Measurements from ENCODE around the gene CCDC146. TPM values are rescaled to one million over a fixed set of nuclear protein-coding genes. Genes with fewer than 3 reads are reported as not detected.
A peak's percentile ranks its signal among the peaks of the same experiment; 100 is the strongest.

CCDC146 gene
- total RNA-seq, 4 donors from 2014 or later: 6.0 to 38.8 (median 24.5) TPM

DNA sequence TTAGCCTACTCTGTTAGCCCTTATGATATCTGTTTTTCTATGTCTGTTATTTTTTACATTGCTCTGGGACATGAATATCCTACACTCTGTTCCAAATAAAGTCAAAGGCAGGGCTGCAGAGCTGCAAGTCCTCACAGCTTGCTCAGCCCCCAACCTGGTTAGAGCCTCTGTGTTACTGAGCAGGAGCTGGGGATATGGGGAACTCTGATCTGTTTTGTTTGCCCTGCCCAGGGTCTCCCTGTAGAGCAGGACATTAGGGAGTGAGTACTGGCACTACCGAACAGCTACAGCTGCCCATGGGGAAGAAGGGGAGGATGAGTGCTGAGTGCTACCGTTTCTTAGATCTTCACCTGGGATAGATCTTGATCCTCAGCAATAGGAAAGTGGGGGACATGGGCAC, 110.1 kb downstream of the CCDC146 start:
- TF ChIP-seq CTCF (IDR thresholded peaks at IDR 0.05) (no peak), POLR2A (IDR thresholded peaks at IDR 0.05) (no peak)
- no peak overlapping the region for H3K27ac ChIP-seq
- DNase-seq: no peak
- no peaks in the 10 kb centered on the region for H3K4me1 ChIP-seq
- no peak overlapping the region for H3K4me3 ChIP-seq
- no peaks in the 10 kb centered on the region for H3K36me3 ChIP-seq
- H3K9me3 ChIP-seq: no peaks in the 10 kb centered on the region
- no peaks in the 10 kb centered on the region for H3K27me3 ChIP-seq

GRCh38 chr7:77235276-77235675, 112.9 kb downstream of the CCDC146 start:
- Histone ChIP-seq H3K36me3 (no peaks in the 10 kb centered on the region), H3K27ac (no peak overlapping the region), H3K9me3 (no peaks in the 10 kb centered on the region), H3K27me3 (no peaks in the 10 kb centered on the region), H3K4me1 (no peaks in the 10 kb centered on the region), H3K4me3 (no peak overlapping the region)
- no peak for TF ChIP-seq POLR2A (IDR thresholded peaks at IDR 0.05)
- TF ChIP-seq CTCF (IDR thresholded peaks at IDR 0.05): no peak
- DNase-seq: no peak

DNA sequence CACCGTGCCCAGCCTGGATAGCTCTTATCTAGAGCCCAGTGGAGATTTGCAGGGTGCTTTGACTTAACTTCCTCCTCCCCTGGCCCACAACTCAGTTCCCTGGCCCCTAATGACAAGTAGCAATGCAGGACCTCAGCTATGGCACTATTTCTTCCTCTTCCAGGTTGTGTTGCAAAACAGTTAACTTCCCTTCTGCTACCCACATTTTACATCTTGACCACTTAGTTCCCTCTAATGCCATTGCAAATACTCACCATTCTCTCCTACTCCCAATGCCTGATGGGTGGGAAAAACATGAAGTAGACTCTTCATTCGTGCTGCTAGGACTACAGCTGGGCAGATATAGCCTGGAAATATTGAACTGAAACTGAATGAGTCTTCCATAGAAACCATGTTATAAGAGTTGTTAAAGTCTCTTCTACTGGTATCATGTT, 116.3 kb downstream of the CCDC146 start:
- DNase-seq: no peak
- no peaks in the 10 kb centered on the region for H3K36me3 ChIP-seq
- no peaks in the 10 kb centered on the region for H3K9me3 ChIP-seq
- TF ChIP-seq CTCF (IDR thresholded peaks at IDR 0.05) (no peak), POLR2A (IDR thresholded peaks at IDR 0.05) (no peak)
- no peak overlapping the region for H3K27ac ChIP-seq
- H3K27me3 ChIP-seq: no peaks in the 10 kb centered on the region
- H3K4me3 ChIP-seq: no peak overlapping the region
- no peaks in the 10 kb centered on the region for H3K4me1 ChIP-seq

DNA sequence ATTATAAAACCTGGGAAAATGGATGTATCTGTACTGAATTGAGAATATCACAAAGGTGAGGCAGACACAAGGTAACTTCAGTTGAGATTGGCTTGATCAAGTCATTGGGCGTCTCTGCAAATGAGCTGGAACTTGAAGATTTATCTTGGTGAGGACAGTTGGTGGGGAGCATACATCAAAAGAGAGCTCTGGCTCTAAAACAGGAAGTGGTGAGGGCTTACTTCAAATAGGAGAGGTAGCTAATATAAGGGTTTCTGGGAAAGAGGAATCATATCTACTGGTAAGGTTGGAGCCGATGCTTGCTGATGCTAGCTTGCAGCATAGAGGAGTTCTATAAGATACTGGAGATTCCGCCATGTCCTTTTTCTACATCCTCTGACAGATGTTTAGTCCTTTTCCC, 117.1 kb downstream of the CCDC146 start:
- H3K27ac ChIP-seq: no peak overlapping the region
- no peaks in the 10 kb centered on the region for H3K4me1 ChIP-seq
- H3K27me3 ChIP-seq: no peaks in the 10 kb centered on the region
- DNase-seq: no peak
- TF ChIP-seq CTCF (IDR thresholded peaks at IDR 0.05) (no peak), POLR2A (IDR thresholded peaks at IDR 0.05) (no peak)
- H3K9me3 ChIP-seq: no peaks in the 10 kb centered on the region
- H3K4me3 ChIP-seq: no peak overlapping the region
- no peaks in the 10 kb centered on the region for H3K36me3 ChIP-seq

- no peak for DNase-seq
- Histone ChIP-seq H3K4me1 (peaks cover 0 to 11% (median 0%) of the 10 kb centered on the region in 4 donors), H3K36me3 (no peaks in the 10 kb centered on the region), H3K9me3 (no peaks in the 10 kb centered on the region), H3K27ac (peak overlapping the region in 1 of 4 donors; percentile 6), H3K4me3 (no peak overlapping the region), H3K27me3 (no peaks in the 10 kb centered on the region)
- TF ChIP-seq CTCF (IDR thresholded peaks at IDR 0.05): no peak
- no peak for TF ChIP-seq POLR2A (IDR thresholded peaks at IDR 0.05)
Observed at GRCh38 chr7:77242068-77242467, 119.7 kb downstream of the CCDC146 start.

DNA sequence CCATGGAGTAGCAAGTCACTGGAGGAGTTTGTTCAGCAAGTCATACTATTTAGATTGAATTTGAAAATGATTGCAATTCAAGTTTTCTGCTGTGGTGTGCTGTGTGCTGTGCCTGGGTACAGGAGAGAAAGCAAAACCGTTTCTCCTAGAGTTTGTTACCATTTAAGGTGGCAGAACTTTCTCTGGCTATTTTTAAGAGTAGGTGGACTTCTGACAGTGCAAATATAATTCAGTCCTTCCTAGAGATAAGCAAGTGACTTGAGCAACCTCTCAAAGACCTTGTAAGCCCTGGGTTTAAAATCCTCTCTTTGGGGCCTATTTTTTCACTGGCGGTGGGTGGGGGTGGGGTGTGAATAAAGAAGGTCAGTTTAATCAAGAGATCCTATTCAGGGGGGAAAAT, 120.1 kb downstream of the CCDC146 start:
- Histone ChIP-seq H3K36me3 (no peaks in the 10 kb centered on the region), H3K27me3 (no peaks in the 10 kb centered on the region), H3K27ac (peak overlapping the region in 1 of 4 donors; percentile 6), H3K4me1 (peaks cover 0 to 11% (median 0%) of the 10 kb centered on the region in 4 donors), H3K4me3 (no peak overlapping the region), H3K9me3 (no peaks in the 10 kb centered on the region)
- TF ChIP-seq CTCF (IDR thresholded peaks at IDR 0.05) (no peak), POLR2A (IDR thresholded peaks at IDR 0.05) (no peak)
- DNase-seq: no peak
